Effector memory CD4-positive, alpha-beta T cell (primary cell): ENCODE data around the gene ZNF550.
"Not testable (repeated sequence)": the region's sequence is repeated elsewhere in the genome, so short reads cannot be mapped to it uniquely, and the experiment has no call there.

Experiments
- DNase-seq, 3 donors: peaks; one replicate each; pipeline ENCODE4 v3.0.0-alpha.2; 2020
- H3K27ac ChIP-seq: 2 replicates; pipeline ENCODE4 v1.7.0; 2013; ENCODE audit warnings: mild to moderate bottlenecking, low read length, moderate library complexity; ENCODE audit not compliant: insufficient read depth, poor library complexity, severe bottlenecking
- H3K27me3 ChIP-seq: replicated peaks from 2 replicates; pipeline ENCODE4 v1.7.0; 2013; ENCODE audit warnings: mild to moderate bottlenecking, low read length; ENCODE audit not compliant: insufficient read depth, control insufficient read depth, poor library complexity, severe bottlenecking
- H3K36me3 ChIP-seq: 2 replicates; pipeline ENCODE4 v1.7.0; 2013; ENCODE audit warnings: mild to moderate bottlenecking, low read length, moderate library complexity; ENCODE audit not compliant: control insufficient read depth, insufficient read depth
- H3K4me1 ChIP-seq: 2 replicates; pipeline ENCODE4 v1.7.0; 2013; ENCODE audit warnings: low read length, mild to moderate bottlenecking; ENCODE audit not compliant: control insufficient read depth, insufficient read depth, poor library complexity, severe bottlenecking
- H3K4me3 ChIP-seq: 2 replicates; pipeline ENCODE4 v1.7.0; 2013; ENCODE audit warnings: low read length, low read depth, mild to moderate bottlenecking; ENCODE audit not compliant: insufficient read depth, poor library complexity, severe bottlenecking
- H3K9me3 ChIP-seq: 2 replicates; pipeline ENCODE4 v1.7.0; 2013; ENCODE audit warnings: mild to moderate bottlenecking, low read length, moderate library complexity; ENCODE audit not compliant: control insufficient read depth

Gene ZNF550

DNA sequence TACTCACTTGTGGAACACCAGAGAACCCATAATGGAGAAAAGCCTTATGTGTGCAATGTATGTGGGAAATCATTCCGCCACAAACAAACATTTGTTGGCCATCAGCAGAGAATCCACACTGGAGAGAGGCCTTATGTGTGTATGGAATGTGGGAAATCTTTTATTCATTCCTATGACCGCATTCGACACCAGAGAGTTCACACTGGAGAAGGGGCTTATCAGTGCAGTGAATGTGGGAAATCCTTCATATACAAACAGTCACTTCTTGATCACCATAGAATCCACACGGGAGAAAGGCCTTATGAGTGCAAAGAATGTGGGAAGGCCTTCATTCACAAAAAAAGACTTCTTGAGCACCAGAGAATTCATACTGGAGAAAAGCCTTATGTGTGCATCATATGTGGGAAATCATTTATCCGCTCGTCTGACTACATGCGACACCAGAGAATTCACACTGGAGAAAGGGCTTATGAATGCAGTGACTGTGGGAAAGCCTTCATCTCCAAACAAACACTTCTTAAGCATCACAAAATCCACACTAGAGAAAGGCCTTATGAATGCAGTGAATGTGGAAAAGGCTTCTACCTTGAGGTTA is 21.6 kb downstream of the ZNF550 start:
- no peaks in the 10 kb centered on the region for H3K4me1 ChIP-seq
- H3K27me3 ChIP-seq = no peaks in the 10 kb centered on the region
- H3K4me3 ChIP-seq = no peak overlapping the region
- H3K9me3 ChIP-seq = peaks cover 77% of the 10 kb centered on the region
- no peak for DNase-seq
- peaks cover 77% of the 10 kb centered on the region for H3K36me3 ChIP-seq
- H3K27ac ChIP-seq = no peak overlapping the region

DNA sequence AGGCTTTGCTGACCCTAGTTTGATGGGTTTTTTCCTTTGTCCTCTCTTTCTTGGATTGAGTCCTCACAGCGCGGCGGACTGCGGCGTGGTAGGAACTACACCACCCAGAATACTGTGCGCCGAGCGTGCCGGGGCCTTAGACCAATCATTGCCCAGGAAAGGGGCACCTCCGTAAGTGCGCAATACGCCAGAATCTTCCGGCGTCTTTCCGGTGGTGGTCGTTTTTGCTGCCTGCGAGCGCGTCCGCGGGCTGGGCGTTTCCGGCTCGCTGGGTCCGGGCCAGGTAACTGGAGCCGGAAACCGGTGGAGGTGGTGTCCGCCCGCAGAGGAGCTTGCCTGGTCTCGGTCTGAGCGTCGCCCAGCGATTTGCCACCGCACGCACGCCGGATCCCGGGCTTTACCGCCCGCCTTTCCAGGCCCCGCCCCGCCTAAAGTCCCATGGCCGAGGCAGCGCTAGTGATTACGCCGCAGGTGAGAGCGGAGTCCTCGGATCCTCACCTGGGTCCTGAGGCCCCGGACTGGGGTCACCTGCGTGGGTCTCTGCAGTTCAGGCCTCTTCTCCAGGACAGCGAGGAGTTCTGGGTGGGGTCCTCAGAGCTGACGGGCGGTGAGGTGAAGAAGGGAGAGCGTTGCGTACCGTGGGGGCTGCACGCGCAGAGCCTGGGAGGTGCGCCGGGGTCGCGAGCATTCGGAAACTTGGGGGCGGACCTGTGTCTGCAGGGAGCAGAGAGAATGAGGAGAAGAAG is 32.4 kb downstream of the ZNF550 start, which contains the start of gene ZNF549:
Gene ZNF549, plus strand, starts transcription at position 221 of the 746 bp plus-strand sequence. Its CDS starts 218 bp downstream, at position 439.
- H3K9me3 ChIP-seq = peaks cover 19% of the 10 kb centered on the region
- no peaks in the 10 kb centered on the region for H3K27me3 ChIP-seq
- DNase-seq = peak; percentile 80 to 87 (median 81)
- peak within 1 kb of the TSS; percentile 90 for H3K4me3 ChIP-seq
- H3K4me1 ChIP-seq = peaks cover 7% of the 10 kb centered on the region
- peak within 1 kb of the TSS; percentile 87 for H3K27ac ChIP-seq
- peaks cover 15% of the 10 kb centered on the region for H3K36me3 ChIP-seq

DNA sequence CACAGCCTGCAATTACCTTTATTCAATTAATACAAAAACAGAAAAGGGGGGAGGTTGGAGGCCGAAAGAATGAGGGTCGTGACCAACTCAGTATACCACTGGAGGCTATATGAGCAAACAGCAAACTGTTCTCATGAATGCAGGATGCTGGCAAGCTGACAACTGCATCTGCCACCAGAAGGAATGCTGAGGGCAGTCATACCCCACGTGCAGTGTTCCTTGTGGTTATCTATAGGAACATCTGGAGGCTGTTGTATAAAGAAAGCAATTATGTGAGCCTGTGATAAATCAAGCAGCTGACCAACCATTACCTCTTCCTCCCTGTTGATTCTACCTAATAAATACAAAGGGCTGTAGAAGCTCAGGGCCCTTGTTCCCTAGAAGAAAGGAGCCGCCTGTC is 41.6 kb downstream of the ZNF550 start:
- not testable (repeated sequence) for H3K27me3 ChIP-seq, H3K4me3 ChIP-seq, H3K4me1 ChIP-seq, H3K36me3 ChIP-seq, H3K27ac ChIP-seq, DNase-seq
- H3K9me3 ChIP-seq = peaks cover 13% of the 10 kb centered on the region

DNA sequence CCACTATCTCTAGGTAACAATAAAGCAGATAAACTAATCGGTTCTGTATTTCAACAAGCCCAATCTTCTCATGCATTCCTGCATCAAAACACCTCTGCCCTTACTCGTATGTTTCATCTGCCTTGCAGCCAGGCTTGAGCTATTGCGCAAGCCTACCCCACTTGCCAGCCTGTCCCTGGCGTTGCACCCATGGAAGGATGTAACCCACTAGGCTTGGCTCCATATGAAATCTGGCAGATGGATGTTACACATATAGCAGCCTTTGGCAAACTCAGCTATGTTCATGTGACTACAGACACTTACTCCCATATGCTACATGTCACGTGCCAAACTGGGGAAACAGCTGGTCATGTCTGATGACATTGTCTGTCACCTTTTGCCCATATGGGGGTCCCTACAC is 44.4 kb downstream of the ZNF550 start:
- peaks cover 8% of the 10 kb centered on the region for H3K36me3 ChIP-seq
- no peak overlapping the region for H3K4me3 ChIP-seq
- peaks cover 26% of the 10 kb centered on the region for H3K9me3 ChIP-seq
- no peaks in the 10 kb centered on the region for H3K27me3 ChIP-seq
- DNase-seq = no peak
- no peaks in the 10 kb centered on the region for H3K4me1 ChIP-seq
- H3K27ac ChIP-seq = no peak overlapping the region

DNA sequence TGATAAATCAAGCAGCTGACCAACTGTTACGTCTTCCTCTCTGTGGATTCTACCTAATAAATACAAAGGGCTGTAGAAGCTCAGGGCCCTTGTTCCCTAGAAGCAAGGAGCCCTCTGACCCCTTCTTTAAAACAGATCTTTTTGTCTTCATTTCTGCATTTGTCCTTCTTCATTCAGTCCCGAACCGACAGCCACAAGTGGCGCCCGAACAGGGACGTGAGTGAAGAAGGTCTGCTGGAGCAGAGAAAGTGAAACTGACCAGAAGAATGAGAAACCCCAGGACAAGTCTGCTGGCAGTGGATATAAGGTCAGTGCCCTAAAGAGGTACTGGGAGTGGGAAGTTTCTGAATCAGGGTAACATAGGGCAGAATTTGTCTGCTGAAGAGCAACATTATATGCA is 46.8 kb downstream of the ZNF550 start:
- DNase-seq = no peak
- Histone ChIP-seq H3K27me3 (no peaks in the 10 kb centered on the region), H3K9me3 (peaks cover 39% of the 10 kb centered on the region), H3K27ac (no peak overlapping the region), H3K36me3 (peaks cover 8% of the 10 kb centered on the region), H3K4me3 (no peak overlapping the region), H3K4me1 (no peaks in the 10 kb centered on the region)

DNA sequence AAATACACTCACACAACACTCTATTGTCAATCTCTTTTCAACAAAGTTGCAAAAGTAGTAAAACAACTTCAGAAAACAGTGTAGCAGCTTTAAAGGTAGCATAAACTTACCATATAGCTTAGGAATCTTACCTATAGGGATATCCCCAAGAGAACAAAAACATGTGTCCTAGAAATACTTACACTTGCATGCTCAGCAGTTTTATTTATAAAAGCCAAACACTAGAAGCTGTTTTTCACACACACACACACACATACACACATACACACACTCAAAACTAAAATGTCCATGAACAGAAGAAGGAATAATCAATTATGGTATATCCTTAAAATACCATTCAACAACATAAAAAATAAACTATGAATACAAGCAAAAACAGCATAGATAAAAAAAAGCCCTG is 48.2 kb downstream of the ZNF550 start:
- Histone ChIP-seq H3K9me3 (peaks cover 48% of the 10 kb centered on the region), H3K36me3 (peaks cover 19% of the 10 kb centered on the region), H3K27me3 (no peaks in the 10 kb centered on the region), H3K4me3 (no peak overlapping the region), H3K4me1 (no peaks in the 10 kb centered on the region), H3K27ac (no peak overlapping the region)
- DNase-seq = no peak

DNA sequence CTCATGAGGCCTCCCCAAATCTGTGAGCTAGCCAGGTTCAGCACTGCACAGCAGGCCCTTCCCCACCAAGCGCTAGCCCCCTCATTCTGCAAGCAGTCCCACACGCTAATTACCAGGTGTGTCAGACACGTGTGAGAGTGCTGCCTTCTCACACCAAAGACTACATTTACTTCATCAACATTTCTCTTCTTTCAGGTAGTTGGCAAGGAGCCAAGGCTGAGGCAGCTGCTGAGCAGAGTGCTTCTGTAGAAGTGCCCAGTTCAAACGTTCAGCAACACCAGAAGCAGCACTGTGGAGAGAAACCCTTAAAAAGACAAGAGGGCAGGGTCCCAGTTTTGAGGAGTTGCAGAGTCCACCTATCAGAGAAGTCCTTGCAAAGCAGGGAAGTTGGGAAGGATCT is 53.5 kb downstream of the ZNF550 start:
- Histone ChIP-seq H3K27ac (no peak overlapping the region), H3K4me3 (no peak overlapping the region), H3K4me1 (no peaks in the 10 kb centered on the region), H3K9me3 (peaks cover 27% of the 10 kb centered on the region), H3K36me3 (peaks cover 44% of the 10 kb centered on the region), H3K27me3 (no peaks in the 10 kb centered on the region)
- no peak for DNase-seq

DNA sequence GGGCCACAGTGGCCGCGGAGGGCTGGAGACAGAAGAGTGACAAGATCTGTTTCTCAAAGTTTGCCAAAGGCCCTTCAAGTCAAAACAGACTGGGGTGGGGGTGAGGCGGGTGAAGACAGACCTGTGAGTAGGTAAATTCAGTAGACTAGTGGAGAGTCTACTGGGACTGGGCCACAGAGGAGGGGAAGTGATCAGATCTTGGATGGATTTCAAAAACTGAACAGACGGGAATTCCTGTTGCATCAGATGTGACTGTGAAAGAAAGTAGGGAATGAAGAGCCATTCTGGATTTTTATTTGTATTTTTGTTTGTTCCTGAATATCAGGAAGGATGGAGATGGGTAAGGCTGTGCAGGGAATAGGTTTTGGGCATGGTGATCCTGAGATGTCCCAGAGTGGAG is 59.3 kb downstream of the ZNF550 start:
- H3K27me3 ChIP-seq, DNase-seq, H3K27ac ChIP-seq, H3K4me3 ChIP-seq, H3K9me3 ChIP-seq, H3K4me1 ChIP-seq: not testable (repeated sequence)
- peaks cover 21% of the 10 kb centered on the region for H3K36me3 ChIP-seq

DNA sequence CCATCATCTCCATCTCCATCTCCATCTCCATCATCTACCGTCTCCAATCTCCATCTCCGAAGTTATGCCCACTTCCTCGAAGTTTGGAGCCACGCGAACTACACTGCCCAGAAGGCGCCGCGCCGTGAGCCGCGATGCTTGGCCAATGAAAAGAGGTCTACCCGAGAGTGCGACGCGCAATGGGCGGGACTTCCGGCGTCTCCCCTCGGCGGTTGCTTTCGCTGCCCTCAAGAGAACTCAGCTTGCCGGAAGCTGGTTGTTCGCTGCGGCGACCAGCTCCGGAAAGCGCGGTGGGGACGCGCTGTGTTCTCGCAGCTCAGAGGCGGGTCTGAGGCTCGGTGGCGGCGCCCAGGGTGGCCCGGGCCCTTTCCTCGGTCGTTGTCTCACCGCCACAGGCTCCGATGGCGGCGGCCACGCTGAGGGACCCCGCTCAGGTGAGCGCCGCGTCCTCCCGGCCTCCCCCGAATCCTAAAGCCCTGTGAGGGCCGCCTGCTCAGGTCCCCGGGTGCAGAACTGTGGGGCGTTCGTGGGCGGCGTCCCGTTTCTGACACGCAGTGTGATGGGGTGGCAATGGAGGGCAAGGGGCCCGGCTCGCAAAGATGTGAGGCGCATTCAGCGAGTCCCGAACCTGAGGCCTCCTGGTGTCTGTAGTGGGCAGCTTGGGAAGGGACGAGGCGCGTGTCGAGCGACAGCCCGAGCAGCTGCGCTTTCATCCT is 59.8 kb downstream of the ZNF550 start, which contains the start of gene ZNF773:
Gene ZNF773, plus strand, starts transcription at position 259 of the 716 bp plus-strand sequence. Its CDS starts 143 bp downstream, at position 402.
- not testable (repeated sequence) for H3K4me1 ChIP-seq, H3K27me3 ChIP-seq, H3K9me3 ChIP-seq
- DNase-seq = peak; percentile 86 to 89 (median 88)
- H3K36me3 ChIP-seq = peaks cover 17% of the 10 kb centered on the region
- peak within 1 kb of the TSS; percentile 74 for H3K27ac ChIP-seq
- peak within 1 kb of the TSS; percentile 61 for H3K4me3 ChIP-seq

DNA sequence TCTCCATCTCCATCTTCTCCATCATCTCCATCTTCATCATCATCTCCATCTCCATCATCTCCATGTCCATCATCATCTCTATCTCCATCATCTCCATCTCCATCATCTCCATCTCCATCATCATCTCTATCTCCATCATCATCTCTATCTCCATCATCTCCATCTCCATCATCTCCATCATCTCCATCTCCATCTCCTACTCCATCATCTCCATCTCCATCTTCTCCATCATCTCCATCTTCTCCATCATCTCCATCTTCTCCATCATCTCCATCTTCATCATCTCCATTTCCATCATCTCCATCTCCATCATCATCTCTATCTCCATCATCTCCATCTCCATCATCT is 60.4 kb downstream of the ZNF550 start:
- DNase-seq, H3K9me3 ChIP-seq, H3K27me3 ChIP-seq, H3K4me1 ChIP-seq, H3K27ac ChIP-seq: not testable (repeated sequence)
- Histone ChIP-seq H3K4me3 (peak overlapping the region; percentile 61), H3K36me3 (peaks cover 14% of the 10 kb centered on the region)
